ENCODE results near the gene ZNF280D. TPM values are rescaled to one million over a fixed set of nuclear protein-coding genes. Genes with fewer than 3 reads are reported as not detected.

The ZNF280D gene
- total RNA-seq, 3 donors from 2014 or later: 14.9 to 16.3 (median 15.3) TPM

GRCh38 chr15:56763141-56763895 is 30.0 kb upstream of the ZNF280D start:
- Mint-ChIP-seq H3K36me3 (ENCODE audit: insufficient read depth) (no peaks in the 10 kb centered on the region), H3K4me1 (ENCODE audit: low read depth) (peaks cover 19% of the 10 kb centered on the region), H3K4me3 (no peak overlapping the region), H3K27me3 (ENCODE audit: low read depth) (no peaks in the 10 kb centered on the region), H3K9me3 (no peaks in the 10 kb centered on the region)
- DNase-seq (no peak), ATAC-seq (no peak)

- Mint-ChIP-seq H3K36me3 (ENCODE audit: insufficient read depth) (no peaks in the 10 kb centered on the region), H3K27me3 (ENCODE audit: low read depth) (peaks cover 5% of the 10 kb centered on the region), H3K4me3 (no peak overlapping the region), H3K4me1 (ENCODE audit: low read depth) (peaks cover 3% of the 10 kb centered on the region), H3K9me3 (no peaks in the 10 kb centered on the region)
- DNase-seq: no peak
- no peak for ATAC-seq
Measured at GRCh38 chr15:56760186-56760585, 26.9 kb upstream of the ZNF280D start.

GRCh38 chr15:56759450-56759845 is 26.1 kb upstream of the ZNF280D start:
- Mint-ChIP-seq H3K9me3 (no peaks in the 10 kb centered on the region), H3K27me3 (ENCODE audit: low read depth) (peaks cover 5% of the 10 kb centered on the region), H3K4me1 (ENCODE audit: low read depth) (no peaks in the 10 kb centered on the region), H3K36me3 (ENCODE audit: insufficient read depth) (no peaks in the 10 kb centered on the region), H3K4me3 (no peak overlapping the region)
- ATAC-seq (no peak), DNase-seq (no peak)

- Mint-ChIP-seq H3K36me3 (ENCODE audit: insufficient read depth) (no peaks in the 10 kb centered on the region), H3K4me3 (no peak overlapping the region), H3K4me1 (ENCODE audit: low read depth) (no peaks in the 10 kb centered on the region), H3K9me3 (no peaks in the 10 kb centered on the region), H3K27me3 (ENCODE audit: low read depth) (peaks cover 7% of the 10 kb centered on the region)
- no peak for ATAC-seq
- DNase-seq: no peak
Measured at GRCh38 chr15:56758770-56759449, 25.6 kb upstream of the ZNF280D start.

GRCh38 chr15:56757875-56758274 is 24.6 kb upstream of the ZNF280D start:
- no peaks in the 10 kb centered on the region for H3K9me3 Mint-ChIP-seq
- ATAC-seq (no peak), DNase-seq (no peak)
- H3K27me3 Mint-ChIP-seq (ENCODE audit: low read depth): peaks cover 7% of the 10 kb centered on the region
- no peak overlapping the region for H3K4me3 Mint-ChIP-seq
- no peaks in the 10 kb centered on the region for H3K4me1 Mint-ChIP-seq (ENCODE audit: low read depth)
- H3K36me3 Mint-ChIP-seq (ENCODE audit: insufficient read depth): no peaks in the 10 kb centered on the region

GRCh38 chr15:56754772-56755370 is 21.6 kb upstream of the ZNF280D start:
- Mint-ChIP-seq H3K4me3 (no peak overlapping the region), H3K36me3 (ENCODE audit: insufficient read depth) (no peaks in the 10 kb centered on the region), H3K27me3 (ENCODE audit: low read depth) (peaks cover 7% of the 10 kb centered on the region), H3K4me1 (ENCODE audit: low read depth) (no peaks in the 10 kb centered on the region), H3K9me3 (no peaks in the 10 kb centered on the region)
- ATAC-seq (no peak), DNase-seq (no peak)

GRCh38 chr15:56752986-56753385 is 19.7 kb upstream of the ZNF280D start:
- H3K9me3 Mint-ChIP-seq: no peaks in the 10 kb centered on the region
- ATAC-seq (no peak), DNase-seq (no peak)
- H3K36me3 Mint-ChIP-seq (ENCODE audit: insufficient read depth): no peaks in the 10 kb centered on the region
- no peaks in the 10 kb centered on the region for H3K4me1 Mint-ChIP-seq (ENCODE audit: low read depth)
- peaks cover 7% of the 10 kb centered on the region for H3K27me3 Mint-ChIP-seq (ENCODE audit: low read depth)
- H3K4me3 Mint-ChIP-seq: no peak overlapping the region

GRCh38 chr15:56749982-56750381 is 16.7 kb upstream of the ZNF280D start:
- DNase-seq (no peak), ATAC-seq (no peak)
- peaks cover 7% of the 10 kb centered on the region for H3K27me3 Mint-ChIP-seq (ENCODE audit: low read depth)
- H3K4me1 Mint-ChIP-seq (ENCODE audit: low read depth): no peaks in the 10 kb centered on the region
- H3K9me3 Mint-ChIP-seq: no peaks in the 10 kb centered on the region
- no peak overlapping the region for H3K4me3 Mint-ChIP-seq
- no peaks in the 10 kb centered on the region for H3K36me3 Mint-ChIP-seq (ENCODE audit: insufficient read depth)

GRCh38 chr15:56744701-56745683 is 11.7 kb upstream of the ZNF280D start:
- ATAC-seq (no peak), DNase-seq (no peak)
- Mint-ChIP-seq H3K4me3 (no peak overlapping the region), H3K27me3 (ENCODE audit: low read depth) (peaks cover 12% of the 10 kb centered on the region), H3K4me1 (ENCODE audit: low read depth) (no peaks in the 10 kb centered on the region), H3K36me3 (ENCODE audit: insufficient read depth) (no peaks in the 10 kb centered on the region), H3K9me3 (no peaks in the 10 kb centered on the region)

- Mint-ChIP-seq H3K27me3 (ENCODE audit: low read depth) (peaks cover 10% of the 10 kb centered on the region), H3K9me3 (no peaks in the 10 kb centered on the region), H3K4me1 (ENCODE audit: low read depth) (no peaks in the 10 kb centered on the region), H3K36me3 (ENCODE audit: insufficient read depth) (no peaks in the 10 kb centered on the region), H3K4me3 (no peak overlapping the region)
- no peak for DNase-seq
- ATAC-seq: no peak
Measured at GRCh38 chr15:56741541-56741940, 8.2 kb upstream of the ZNF280D start.

- DNase-seq (no peak), ATAC-seq (no peak)
- Mint-ChIP-seq H3K36me3 (ENCODE audit: insufficient read depth) (no peaks in the 10 kb centered on the region), H3K27me3 (ENCODE audit: low read depth) (peaks cover 7% of the 10 kb centered on the region), H3K4me3 (no peak overlapping the region), H3K4me1 (ENCODE audit: low read depth) (no peaks in the 10 kb centered on the region), H3K9me3 (no peaks in the 10 kb centered on the region)
Measured at GRCh38 chr15:56739964-56740640, 6.8 kb upstream of the ZNF280D start.

GRCh38 chr15:56739474-56739873 is 6.2 kb upstream of the ZNF280D start:
- no peak overlapping the region for H3K4me3 Mint-ChIP-seq
- no peaks in the 10 kb centered on the region for H3K36me3 Mint-ChIP-seq (ENCODE audit: insufficient read depth)
- H3K27me3 Mint-ChIP-seq (ENCODE audit: low read depth): peaks cover 7% of the 10 kb centered on the region
- no peaks in the 10 kb centered on the region for H3K4me1 Mint-ChIP-seq (ENCODE audit: low read depth)
- H3K9me3 Mint-ChIP-seq: no peaks in the 10 kb centered on the region
- DNase-seq (no peak), ATAC-seq (no peak)

GRCh38 chr15:56737791-56738190 is 4.5 kb upstream of the ZNF280D start:
- Mint-ChIP-seq H3K36me3 (ENCODE audit: insufficient read depth) (no peaks in the 10 kb centered on the region), H3K4me3 (no peak overlapping the region), H3K27me3 (ENCODE audit: low read depth) (no peaks in the 10 kb centered on the region), H3K4me1 (ENCODE audit: low read depth) (peaks cover 4% of the 10 kb centered on the region), H3K9me3 (no peaks in the 10 kb centered on the region)
- ATAC-seq (no peak), DNase-seq (no peak)
